Measurements from ENCODE around the gene PDCD10.

Gene PDCD10

GRCh38 chr3:167734498-167735232 is at the start of gene PDCD10:
TSS of gene PDCD10 (minus strand) at chr3:167734892. CDS start at chr3:167720157, 14,735 bp downstream.
- DNase-seq, result peak; percentile 92 to 95

- DNase-seq, result no peak
Measured at GRCh38 chr3:167783781-167784180, 49.1 kb upstream of the PDCD10 start.

- DNase-seq, result no peak
Measured at GRCh38 chr3:167780214-167780883, 45.7 kb upstream of the PDCD10 start.

DNA sequence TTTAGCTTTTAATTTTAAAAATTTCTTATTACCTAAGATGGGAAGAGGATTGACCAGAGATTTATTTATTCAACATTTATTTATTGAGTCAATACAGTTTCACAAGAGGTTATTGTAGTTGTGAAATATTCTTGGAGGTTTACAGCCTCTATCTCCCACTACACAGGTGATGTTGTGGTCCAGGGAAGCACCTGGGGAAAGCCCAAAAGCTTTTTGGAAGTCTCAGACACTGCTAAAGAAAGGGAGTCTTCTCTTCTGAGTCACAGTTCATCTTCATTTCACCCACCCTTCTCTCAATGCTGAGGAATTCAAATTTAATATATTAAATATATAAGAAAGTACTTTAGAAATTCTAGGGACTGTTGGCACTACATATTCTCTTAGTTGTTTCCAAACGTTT is 42.7 kb upstream of the PDCD10 start:
- no peak for DNase-seq

- no peak for DNase-seq
Measured at GRCh38 chr3:167776066-167776685, 41.5 kb upstream of the PDCD10 start.

DNA sequence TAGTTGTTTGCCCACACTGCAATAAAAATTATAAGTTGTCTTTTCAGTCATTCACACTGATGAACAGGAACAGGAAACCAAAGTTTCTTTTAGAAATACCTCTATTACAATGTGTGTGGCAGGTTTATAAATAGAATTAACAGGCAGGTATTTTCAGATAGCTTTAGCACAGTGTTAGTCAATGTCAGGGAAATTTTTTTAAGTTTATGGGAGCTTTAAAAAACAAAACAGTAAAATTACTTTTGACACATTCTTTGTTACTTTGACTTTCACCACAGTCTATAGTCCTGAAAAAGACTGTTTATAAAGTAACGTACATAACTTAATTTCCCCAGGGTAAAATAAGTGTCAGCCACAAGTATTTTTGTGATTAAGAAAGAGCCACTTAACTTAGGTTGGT is 38.9 kb upstream of the PDCD10 start:
- DNase-seq, result no peak

- no peak for DNase-seq
Measured at GRCh38 chr3:167772992-167773391, 38.3 kb upstream of the PDCD10 start.

GRCh38 chr3:167762296-167762695 is 27.6 kb upstream of the PDCD10 start:
- DNase-seq, result no peak

- no peak for DNase-seq
Measured at GRCh38 chr3:167761302-167761701, 26.6 kb upstream of the PDCD10 start.

- no peak for DNase-seq
Measured at GRCh38 chr3:167754049-167754448, 19.4 kb upstream of the PDCD10 start.

GRCh38 chr3:167750272-167750971 is 15.7 kb upstream of the PDCD10 start:
- DNase-seq, result no peak

DNA sequence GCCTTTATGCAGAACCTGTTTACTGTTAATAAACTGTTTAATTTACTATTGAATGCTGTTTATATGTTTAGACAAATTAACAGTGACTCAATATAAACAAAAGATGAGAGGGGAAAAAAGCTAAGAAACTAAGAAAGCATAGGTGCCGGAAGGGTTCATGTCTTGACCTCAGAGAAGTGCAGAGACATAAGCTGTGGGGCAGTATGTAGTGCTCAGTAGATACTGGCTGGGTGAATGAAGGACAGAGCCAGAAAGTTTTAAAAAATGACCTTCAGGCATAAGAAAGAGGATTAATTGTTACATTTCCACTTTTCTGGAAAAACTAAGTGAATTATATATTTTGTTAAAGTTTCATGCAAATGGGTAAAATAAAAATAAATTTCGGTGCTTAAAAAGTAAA is 15.0 kb upstream of the PDCD10 start:
- no peak for DNase-seq

DNA sequence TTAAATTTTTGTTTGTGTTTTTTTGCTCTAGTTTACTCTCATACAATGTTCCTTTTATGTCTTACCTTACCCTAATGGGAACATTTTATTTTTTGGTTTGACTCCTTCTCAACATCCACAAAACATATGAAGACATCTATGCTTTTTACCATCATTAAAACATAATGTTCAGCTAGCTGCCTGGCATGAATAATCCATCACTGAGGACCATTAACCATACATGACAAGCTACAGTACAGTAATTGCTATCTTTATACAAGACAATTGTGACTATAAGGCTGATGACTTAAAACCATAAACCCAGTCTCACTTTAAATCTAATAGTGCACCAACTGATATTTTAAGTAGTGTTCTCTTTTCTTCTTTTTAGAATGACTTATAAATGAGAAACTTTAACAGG is 14.5 kb upstream of the PDCD10 start:
- DNase-seq, result no peak

GRCh38 chr3:167743799-167744198 is 9.1 kb upstream of the PDCD10 start:
- DNase-seq, result no peak

GRCh38 chr3:167742338-167742737 is 7.6 kb upstream of the PDCD10 start:
- no peak for DNase-seq

GRCh38 chr3:167740961-167741587 is 6.4 kb upstream of the PDCD10 start:
- peak in 1 of 2 donors; percentile 22 for DNase-seq

DNA sequence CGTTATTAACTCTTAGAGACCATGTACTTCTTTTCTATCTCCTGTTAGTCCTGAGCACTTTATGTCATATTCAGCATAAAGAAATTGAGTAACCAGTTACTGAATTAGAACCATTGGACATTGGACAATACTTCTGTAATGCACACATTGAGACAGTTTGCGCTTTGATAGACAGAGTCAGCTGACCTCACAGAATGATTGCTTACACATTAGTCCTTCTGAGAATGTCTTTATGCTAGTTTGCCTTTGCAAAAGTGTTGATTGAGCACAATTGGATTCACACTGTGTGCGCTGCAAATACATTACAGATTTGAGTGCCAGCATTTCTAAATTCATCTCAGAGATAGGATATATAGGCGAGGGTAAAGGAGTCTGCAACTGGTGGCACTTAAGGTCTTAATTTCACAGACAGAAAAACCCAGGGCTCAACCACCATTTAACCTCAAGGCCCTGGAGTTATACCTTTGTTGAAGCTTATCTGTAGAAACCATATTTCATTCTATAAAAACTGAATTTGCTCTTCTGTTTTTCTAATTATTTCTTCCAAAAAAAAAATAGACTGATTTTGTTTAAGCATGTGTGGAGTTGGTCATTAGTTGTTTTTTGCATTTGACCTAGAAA is 4.6 kb upstream of the PDCD10 start:
- no peak for DNase-seq

- no peak for DNase-seq
Measured at GRCh38 chr3:167738037-167738436, 3.3 kb upstream of the PDCD10 start.

GRCh38 chr3:167736997-167737396 is 2.3 kb upstream of the PDCD10 start:
- DNase-seq, result no peak

DNA sequence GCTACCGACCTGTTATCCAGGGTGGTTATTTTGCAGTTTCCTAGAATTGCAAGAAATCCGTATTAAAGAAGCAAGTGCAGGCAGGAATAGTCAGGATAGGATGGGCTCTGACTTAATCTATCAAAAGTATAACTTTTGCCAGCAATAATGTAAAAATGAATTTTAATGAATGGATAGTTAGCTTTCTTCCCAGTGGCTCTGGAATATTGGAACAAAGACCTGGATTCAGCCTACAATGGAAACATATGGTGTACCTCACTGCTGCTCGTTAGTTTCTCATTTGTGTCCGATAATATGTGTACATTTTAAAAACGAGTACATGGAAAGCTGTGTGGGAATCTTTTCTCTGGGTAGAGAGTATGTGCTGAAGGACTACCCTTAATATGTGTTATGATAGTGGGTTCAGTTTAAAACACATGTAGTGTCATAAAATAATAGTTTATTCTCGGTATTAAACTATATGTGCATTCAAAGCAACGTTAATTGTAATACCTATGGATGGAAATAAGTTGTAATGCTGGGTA is 1.6 kb upstream of the PDCD10 start:
- DNase-seq, result no peak

- DNase-seq, result peak; percentile 77 to 80
Measured at GRCh38 chr3:167735233-167736138, 794 bp upstream of the PDCD10 start, which contains the start of gene SERPINI1. TSS of gene SERPINI1 (plus strand) at chr3:167735721. CDS start at chr3:167789129, 53,408 bp downstream.

All from stimulated activated CD4-positive, alpha-beta T cell treated with anti-CD3 and anti-CD28 coated beads, Interleukin-2, amount 100 ng/mL, for 24 hours (primary cell).